HG03066 (cell line): Measurements from ENCODE around the gene PHF3.

Experiments used
- ATAC-seq: cut with Tn5 transposase; IDR thresholded peaks from one replicate; pipeline ENCODE4 v1.9.1; 2021; ENCODE audit warnings: low read depth; ENCODE audit not compliant: unreplicated experiment

The PHF3 gene

GRCh38 chr6:63640062-63640461 is 4.5 kb downstream of the PHF3 start:
- no peak for ATAC-seq

GRCh38 chr6:63643862-63644261 is 8.3 kb downstream of the PHF3 start:
- no peak for ATAC-seq

GRCh38 chr6:63644668-63645326 is 9.2 kb downstream of the PHF3 start:
- ATAC-seq: no peak

GRCh38 chr6:63649269-63649668 is 13.7 kb downstream of the PHF3 start:
- no peak for ATAC-seq

GRCh38 chr6:63649847-63650265 is 14.3 kb downstream of the PHF3 start:
- no peak for ATAC-seq

- ATAC-seq: no peak
These were observed 17.4 kb downstream of the PHF3 start for GRCh38 chr6:63652980-63653379.

GRCh38 chr6:63660757-63661156 is 25.2 kb downstream of the PHF3 start:
- ATAC-seq: no peak

- no peak for ATAC-seq
These were observed 26.2 kb downstream of the PHF3 start for GRCh38 chr6:63661769-63662168.

- no peak for ATAC-seq
These were observed 27.7 kb downstream of the PHF3 start for GRCh38 chr6:63663147-63663955.

GRCh38 chr6:63663956-63664281 is 28.3 kb downstream of the PHF3 start:
- ATAC-seq: no peak

GRCh38 chr6:63671098-63671754 is 35.6 kb downstream of the PHF3 start:
- ATAC-seq: no peak

GRCh38 chr6:63672582-63673129 is 37.1 kb downstream of the PHF3 start:
- no peak for ATAC-seq

- ATAC-seq: no peak
These were observed 38.1 kb downstream of the PHF3 start for GRCh38 chr6:63673692-63674091.

GRCh38 chr6:63674635-63675034 is 39.0 kb downstream of the PHF3 start:
- no peak for ATAC-seq

- no peak for ATAC-seq
These were observed 39.5 kb downstream of the PHF3 start for GRCh38 chr6:63675138-63675537.

GRCh38 chr6:63676412-63677114 is 41.0 kb downstream of the PHF3 start:
- no peak for ATAC-seq

GRCh38 chr6:63677282-63677681 is 41.7 kb downstream of the PHF3 start:
- no peak for ATAC-seq

GRCh38 chr6:63683071-63683603 is 47.5 kb downstream of the PHF3 start:
- no peak for ATAC-seq

GRCh38 chr6:63685446-63686379 is 50.1 kb downstream of the PHF3 start:
- peak; percentile 91 for ATAC-seq
